PC-3 (cell line): ENCODE results near the gene MYO10.

Experiments used
- EZH2 ChIP-seq: fragments of 300-600 bp; sonication (generic); IDR thresholded peaks from one replicate; pipeline ENCODE4 v1.6.1; 2017; ENCODE audit warnings: antibody characterized with exemption, mild to moderate bottlenecking, low read length; ENCODE audit not compliant: unreplicated experiment
- EZH2phosphoT487 ChIP-seq: fragments of 300-600 bp; sonication (generic); IDR thresholded peaks from 2 replicates; pipeline ENCODE4 v1.6.1; 2018; ENCODE audit warnings: mild to moderate bottlenecking, antibody characterized with exemption, low read length, borderline replicate concordance
- TF ChIP-seq, protein P1 (sequence below): fragments of 300-600 bp; sonication (generic); conservative IDR thresholded peaks from 2 replicates; pipeline ENCODE4 v1.5.1; 2017; ENCODE audit warnings: antibody characterized with exemption, low read depth, mild to moderate bottlenecking, low read length

DNA sequence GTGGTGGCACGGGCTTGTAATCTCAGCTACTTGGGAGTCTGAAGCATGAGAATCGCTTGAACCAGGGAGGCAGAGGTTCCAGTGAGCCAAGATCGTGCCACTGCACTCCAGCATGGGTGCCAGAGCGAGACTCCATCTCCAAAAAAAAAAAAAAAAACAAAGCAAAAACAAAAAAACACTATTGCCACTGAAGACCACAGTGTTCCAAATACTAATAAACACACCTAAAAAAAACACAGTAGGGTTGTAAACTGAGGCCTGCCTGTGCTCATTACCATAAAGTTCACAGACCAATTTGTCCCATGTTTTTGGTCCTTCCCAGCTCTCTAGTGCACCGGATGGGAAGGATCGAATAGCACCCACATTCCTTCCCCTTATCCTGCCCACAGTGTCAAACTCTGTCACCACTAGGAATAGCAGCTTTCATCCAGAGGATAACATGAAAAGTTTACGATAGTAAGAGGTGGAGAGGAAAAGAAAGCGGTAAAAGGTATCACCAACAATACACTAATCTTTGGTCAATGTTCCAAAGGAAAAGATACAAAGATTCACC lies 49.2 kb downstream of the MYO10 start:
- TF ChIP-seq, protein P1, sequence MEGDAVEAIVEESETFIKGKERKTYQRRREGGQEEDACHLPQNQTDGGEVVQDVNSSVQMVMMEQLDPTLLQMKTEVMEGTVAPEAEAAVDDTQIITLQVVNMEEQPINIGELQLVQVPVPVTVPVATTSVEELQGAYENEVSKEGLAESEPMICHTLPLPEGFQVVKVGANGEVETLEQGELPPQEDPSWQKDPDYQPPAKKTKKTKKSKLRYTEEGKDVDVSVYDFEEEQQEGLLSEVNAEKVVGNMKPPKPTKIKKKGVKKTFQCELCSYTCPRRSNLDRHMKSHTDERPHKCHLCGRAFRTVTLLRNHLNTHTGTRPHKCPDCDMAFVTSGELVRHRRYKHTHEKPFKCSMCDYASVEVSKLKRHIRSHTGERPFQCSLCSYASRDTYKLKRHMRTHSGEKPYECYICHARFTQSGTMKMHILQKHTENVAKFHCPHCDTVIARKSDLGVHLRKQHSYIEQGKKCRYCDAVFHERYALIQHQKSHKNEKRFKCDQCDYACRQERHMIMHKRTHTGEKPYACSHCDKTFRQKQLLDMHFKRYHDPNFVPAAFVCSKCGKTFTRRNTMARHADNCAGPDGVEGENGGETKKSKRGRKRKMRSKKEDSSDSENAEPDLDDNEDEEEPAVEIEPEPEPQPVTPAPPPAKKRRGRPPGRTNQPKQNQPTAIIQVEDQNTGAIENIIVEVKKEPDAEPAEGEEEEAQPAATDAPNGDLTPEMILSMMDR = no peak
- TF ChIP-seq EZH2 = no peak
- no peak for TF ChIP-seq EZH2phosphoT487
